ENCODE measurements around the gene HS6ST2.

GRCh38 chrX:132594999-132595398 lies 363.4 kb downstream of the HS6ST2 start:
- TF ChIP-seq EZH2phosphoT487 (IDR thresholded peaks at IDR 0.05; ENCODE audit: borderline replicate concordance, low read length) (no peak), CTCF (IDR thresholded peaks at IDR 0.05; ENCODE audit: low read depth, low read length, poor library complexity, severe bottlenecking) (no peak)

Measured in DOHH2 (cell line).